ENCODE data around the gene ELF4. TPM values are rescaled to one million over a fixed set of nuclear protein-coding genes. Genes with fewer than 3 reads are reported as not detected.

The ELF4 gene
- total RNA-seq, 1 experiment from 2014 or later: 1.9 TPM

- no peak for TF ChIP-seq HMGXB4 (CRISPR knock-in tag; IDR thresholded peaks at IDR 0.05)
- no peak for TF ChIP-seq FOXP4 (CRISPR knock-in tag; IDR thresholded peaks at IDR 0.05)
- TF ChIP-seq PRDM15 (CRISPR knock-in tag; IDR thresholded peaks at IDR 0.05): no peak
- no peak for TF ChIP-seq MAX (CRISPR knock-in tag; IDR thresholded peaks at IDR 0.05)
Measured at GRCh38 chrX:130139474-130140201, 29.3 kb upstream of the ELF4 start (continued).

- H3K4me3 Mint-ChIP-seq: no peak overlapping the region
- TF ChIP-seq PRRX2 (CRISPR knock-in tag; IDR thresholded peaks at IDR 0.05): no peak
- no peak for TF ChIP-seq ZNF138 (CRISPR knock-in tag; conservative IDR thresholded peaks at IDR 0.05)
- no peak for TF ChIP-seq ZNF219 (CRISPR knock-in tag; IDR thresholded peaks at IDR 0.05; ENCODE audit: borderline replicate concordance)
- POLR2A ChIA-PET: no interaction called here
Measured at GRCh38 chrX:130136961-130137360, 26.7 kb upstream of the ELF4 start.

GRCh38 chrX:130136496-130136895 lies 26.2 kb upstream of the ELF4 start:
- CTCF ChIA-PET: no interaction called here
- peaks cover 41% of the 10 kb centered on the region; the same call in 1 of the 2 replicates for H3K36me3 Mint-ChIP-seq

More at GRCh38 chrX:130136961-130137360, 26.7 kb upstream of the ELF4 start:
- no peak overlapping the region for H3K27ac Mint-ChIP-seq
- CTCF ChIA-PET: no interaction called here
- H3K36me3 Mint-ChIP-seq: peaks cover 46% of the 10 kb centered on the region
- no peak for DNase-seq (ENCODE audit: low spot score)
- H3K27me3 Mint-ChIP-seq (ENCODE audit: low read depth): no peaks in the 10 kb centered on the region; the same call in 1 of the 2 replicates
- H3K4me1 Mint-ChIP-seq: peaks cover 6% of the 10 kb centered on the region
- no peak for ATAC-seq
- H3K9me3 Mint-ChIP-seq: no peaks in the 10 kb centered on the region

More at GRCh38 chrX:130136496-130136895, 26.2 kb upstream of the ELF4 start:
- ATAC-seq: no peak
- no peak for DNase-seq (ENCODE audit: low spot score)
- POLR2A ChIA-PET: no interaction called here
- Mint-ChIP-seq H3K4me3 (no peak overlapping the region), H3K27me3 (ENCODE audit: low read depth) (no peaks in the 10 kb centered on the region; the same call in 1 of the 2 replicates), H3K27ac (no peak overlapping the region), H3K4me1 (peaks cover 6% of the 10 kb centered on the region), H3K9me3 (no peaks in the 10 kb centered on the region)
- TF ChIP-seq JUN (CRISPR knock-in tag; IDR thresholded peaks at IDR 0.05): no peak
- no peak for TF ChIP-seq GRHL2 (CRISPR knock-in tag; IDR thresholded peaks at IDR 0.05; ENCODE audit: insufficient replicate concordance, severe bottlenecking)
- TF ChIP-seq TEAD1 (CRISPR knock-in tag; IDR thresholded peaks at IDR 0.05): no peak
- TF ChIP-seq ZNF263 (CRISPR knock-in tag; IDR thresholded peaks at IDR 0.05; ENCODE audit: low read depth): no peak
- TF ChIP-seq GTF2I (CRISPR knock-in tag; conservative IDR thresholded peaks at IDR 0.05): no peak
- no peak for TF ChIP-seq CBFB (CRISPR knock-in tag; IDR thresholded peaks at IDR 0.05; ENCODE audit: low read depth)
- TF ChIP-seq KAT7 (CRISPR knock-in tag; IDR thresholded peaks at IDR 0.05; ENCODE audit: borderline replicate concordance): no peak
- no peak for TF ChIP-seq ZBTB21 (CRISPR knock-in tag; IDR thresholded peaks at IDR 0.05; ENCODE audit: borderline replicate concordance)
- no peak for TF ChIP-seq CTCF (IDR thresholded peaks at IDR 0.05)
- no peak for TF ChIP-seq E2F1 (CRISPR knock-in tag; IDR thresholded peaks at IDR 0.05)
- TF ChIP-seq HMGXB4 (CRISPR knock-in tag; IDR thresholded peaks at IDR 0.05): no peak

Data from WTC11 (cell line).